ENCODE measurements around the gene FZD1.

- TF ChIP-seq POLR2A (IDR thresholded peaks at IDR 0.05) (no peak), CTCF (IDR thresholded peaks at IDR 0.05) (no peak), POLR2AphosphoS5 (IDR thresholded peaks at IDR 0.05) (no peak)
Measured at GRCh38 chr7:91291302-91291701, 27.1 kb downstream of the FZD1 start.
